ENCODE measurements around the gene CSF3.

CSF3 gene

DNA sequence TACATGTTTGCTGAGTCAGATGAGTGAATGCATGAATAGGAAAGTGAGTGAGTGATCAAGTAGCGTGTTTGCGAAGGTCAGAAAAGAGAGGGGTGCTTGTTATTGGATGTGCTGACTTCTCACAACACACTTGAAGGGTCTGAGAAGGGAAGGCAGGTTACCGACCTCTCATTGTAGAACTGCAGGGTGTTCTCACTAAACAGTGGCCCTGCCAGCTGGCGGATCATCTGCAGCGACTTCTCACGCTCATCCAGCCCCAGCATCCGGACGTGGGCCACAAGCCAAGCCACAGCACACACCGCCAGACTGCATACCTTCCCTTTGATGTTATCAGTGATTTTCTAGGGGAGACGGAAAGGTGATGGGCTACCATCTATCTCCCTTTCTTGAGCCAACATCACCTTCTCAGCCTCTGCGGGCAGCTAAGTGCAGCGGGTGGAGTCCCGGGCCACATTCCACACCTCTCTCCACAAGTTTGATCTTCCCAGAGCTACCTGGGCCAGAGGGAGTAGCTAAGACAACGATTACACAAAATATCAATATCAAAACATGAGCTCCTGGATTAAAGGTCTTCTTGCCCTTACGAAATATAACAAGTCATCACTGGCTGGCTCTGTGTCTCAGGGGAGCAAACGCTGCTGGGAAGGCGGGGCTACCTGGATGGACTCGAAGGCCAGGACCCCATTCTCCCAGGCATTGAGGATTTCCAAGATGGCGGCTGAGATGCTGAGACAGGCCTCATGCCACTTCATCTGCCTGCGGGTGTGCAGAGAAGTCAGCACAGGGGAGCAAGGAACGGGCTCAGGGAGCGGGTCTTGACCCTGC, 11.0 kb downstream of the CSF3 start:
- no peak for DNase-seq

DNA sequence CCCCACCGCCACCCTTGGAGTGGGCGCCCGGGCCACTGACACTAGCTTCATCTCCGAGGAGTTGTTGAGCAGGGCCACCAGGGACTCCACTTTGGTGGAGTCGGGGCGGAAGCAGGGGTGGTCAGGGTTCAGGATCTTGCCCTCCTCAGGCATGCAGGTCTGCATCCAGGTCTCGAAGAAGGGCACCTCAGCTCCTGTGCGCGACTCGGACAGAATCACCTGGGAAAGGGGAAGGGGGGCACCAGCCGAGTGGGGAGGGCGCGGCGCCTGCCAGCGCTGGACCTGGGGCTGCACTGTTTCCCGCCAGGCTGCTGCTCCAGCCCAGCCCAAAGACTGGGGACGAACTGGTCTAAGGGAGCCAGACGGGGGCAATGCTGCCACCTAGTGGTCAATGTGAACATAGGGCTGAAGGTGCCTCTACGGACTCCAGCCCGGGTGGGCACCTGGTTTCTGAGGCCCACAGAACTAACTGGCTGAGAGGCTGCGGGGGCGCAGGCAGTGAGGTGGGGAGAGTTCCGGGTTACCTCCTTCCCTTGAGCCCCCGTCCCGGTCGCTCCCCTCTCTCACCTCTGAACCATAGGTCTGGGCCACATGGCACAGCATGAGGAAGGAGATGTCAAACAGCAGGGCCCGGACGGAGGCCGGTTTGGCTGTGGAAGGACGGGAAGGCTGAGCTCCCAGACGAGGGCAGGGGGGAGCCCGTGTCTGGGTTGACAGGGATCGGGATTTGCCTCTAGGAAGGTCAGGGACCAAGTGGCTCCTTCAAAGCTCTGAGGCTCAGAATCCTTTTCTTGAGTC, 11.8 kb downstream of the CSF3 start:
- peak; percentile 40 for DNase-seq

DNA sequence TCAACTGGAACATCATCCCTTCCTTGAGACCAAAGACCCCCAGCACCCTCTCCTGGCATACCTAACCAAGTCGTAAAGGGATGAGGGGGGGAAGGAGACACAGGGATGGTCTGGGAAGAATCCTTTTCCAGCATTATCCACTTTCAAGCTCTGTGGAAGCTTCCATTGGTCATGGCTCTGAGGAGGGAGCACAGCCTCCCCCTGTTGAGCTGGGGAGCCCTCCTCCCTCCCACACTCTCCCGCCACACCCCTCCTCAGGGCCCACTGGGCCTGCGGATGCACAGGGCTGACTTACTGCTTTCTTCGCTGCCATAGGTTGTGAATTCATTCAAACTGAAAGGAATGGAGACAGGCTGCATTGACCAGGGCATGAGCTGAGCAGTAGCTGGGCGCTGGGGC, 12.4 kb downstream of the CSF3 start:
- DNase-seq: no peak

DNA sequence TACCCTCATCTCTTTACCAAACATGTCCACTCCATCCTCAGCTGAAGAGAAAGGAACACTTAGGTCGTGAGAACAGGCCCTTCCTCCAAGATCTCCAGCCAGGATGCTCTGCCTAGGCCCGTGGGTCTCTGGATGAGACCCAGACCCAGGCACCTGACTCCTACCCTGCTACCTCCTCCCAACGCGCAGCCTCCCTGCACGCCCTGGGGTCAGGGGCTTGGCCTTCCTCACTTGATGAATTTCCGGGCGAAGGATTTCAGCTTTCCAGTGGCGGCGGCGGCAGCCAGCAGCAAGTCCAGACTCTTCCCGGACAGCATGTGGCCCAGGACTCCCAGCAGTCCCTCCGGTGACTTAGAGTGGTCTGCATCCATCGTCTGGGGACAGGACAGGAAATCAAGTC, 13.4 kb downstream of the CSF3 start:
- no peak for DNase-seq

DNA sequence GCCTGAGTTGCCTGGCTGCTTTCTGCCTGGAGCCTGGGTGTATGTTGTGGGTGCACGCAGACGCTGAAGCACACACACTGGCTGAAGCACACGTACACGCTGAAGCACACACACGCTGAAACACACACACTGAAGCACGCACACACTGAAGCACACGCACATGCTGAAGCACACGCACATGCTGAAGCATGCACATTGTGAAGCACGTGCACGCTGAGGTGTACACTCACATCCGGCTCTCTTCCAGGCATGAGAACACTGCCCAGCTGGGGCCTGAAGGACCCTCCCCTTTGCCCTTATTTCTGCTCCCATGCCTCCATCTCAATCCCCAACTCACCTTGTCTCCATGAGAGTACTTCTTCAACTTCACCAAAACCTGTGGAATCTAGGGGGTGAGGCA, 16.5 kb downstream of the CSF3 start:
- DNase-seq: no peak

DNA sequence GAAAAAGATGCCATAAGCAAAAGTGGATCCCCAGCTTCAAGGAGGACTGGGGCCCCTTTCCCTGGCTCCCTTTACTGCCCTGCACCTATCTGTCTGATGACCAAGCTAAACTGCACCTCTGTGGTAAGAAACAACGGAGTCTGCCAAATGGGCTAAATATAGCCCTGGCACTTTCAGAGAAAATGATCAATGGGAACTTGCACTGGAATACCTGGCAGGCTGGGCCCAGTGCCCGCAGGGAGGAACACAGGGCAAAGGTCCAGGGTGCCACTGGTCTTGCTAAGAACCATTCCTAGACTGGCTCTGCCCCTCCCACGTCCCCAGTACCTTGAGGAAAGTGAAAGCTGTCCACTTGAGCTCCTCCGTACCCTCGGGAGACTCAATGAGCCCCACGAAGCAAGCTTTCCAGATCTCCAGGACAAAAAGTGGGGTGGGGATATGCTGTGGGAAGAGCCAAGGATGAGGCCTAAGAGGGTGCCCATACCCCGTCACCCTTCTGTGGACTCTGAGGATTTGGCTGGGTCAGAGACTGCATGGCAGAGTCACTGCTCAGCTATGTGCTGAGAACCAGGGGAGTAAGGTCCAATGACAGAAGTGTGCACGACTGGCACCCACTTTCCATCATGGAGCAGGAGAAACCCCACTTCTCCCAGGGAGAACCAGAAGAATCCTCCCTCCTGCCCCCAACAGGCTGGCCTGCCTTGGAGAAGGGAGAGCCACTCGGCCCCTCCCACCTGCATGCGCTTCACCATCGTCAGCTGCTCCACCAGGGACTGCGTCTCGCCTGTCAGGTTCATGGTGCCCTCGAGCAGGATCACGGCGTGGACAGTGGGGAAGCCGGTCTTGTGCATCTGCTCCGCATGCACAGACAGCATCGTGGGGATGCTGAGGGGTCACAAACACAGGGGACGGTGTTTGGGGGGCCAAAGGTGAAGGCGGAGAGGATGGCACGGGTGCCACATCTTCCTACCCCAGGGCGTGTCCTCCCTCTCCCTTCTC, 17.4 kb downstream of the CSF3 start:
- DNase-seq: no peak

DNA sequence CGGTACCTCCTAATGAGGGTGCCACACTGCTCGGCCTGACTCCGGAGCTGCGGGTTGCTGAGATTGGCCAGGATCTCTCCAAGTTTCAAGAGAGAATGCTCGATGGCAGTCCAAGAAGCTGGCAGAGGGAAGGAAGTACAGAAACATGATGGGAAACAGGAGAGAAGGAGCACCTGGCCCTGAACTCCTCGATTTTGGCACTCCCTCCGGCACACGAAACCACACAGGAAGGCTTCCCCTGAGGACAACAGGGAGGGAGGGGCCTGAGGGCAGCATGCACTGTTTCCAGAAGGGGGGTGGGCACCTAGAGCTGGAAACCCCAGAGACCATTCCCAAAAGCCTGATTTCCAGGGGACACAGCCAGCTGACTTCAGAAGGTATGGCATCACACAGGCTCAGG, 18.1 kb downstream of the CSF3 start:
- no peak for DNase-seq

DNA sequence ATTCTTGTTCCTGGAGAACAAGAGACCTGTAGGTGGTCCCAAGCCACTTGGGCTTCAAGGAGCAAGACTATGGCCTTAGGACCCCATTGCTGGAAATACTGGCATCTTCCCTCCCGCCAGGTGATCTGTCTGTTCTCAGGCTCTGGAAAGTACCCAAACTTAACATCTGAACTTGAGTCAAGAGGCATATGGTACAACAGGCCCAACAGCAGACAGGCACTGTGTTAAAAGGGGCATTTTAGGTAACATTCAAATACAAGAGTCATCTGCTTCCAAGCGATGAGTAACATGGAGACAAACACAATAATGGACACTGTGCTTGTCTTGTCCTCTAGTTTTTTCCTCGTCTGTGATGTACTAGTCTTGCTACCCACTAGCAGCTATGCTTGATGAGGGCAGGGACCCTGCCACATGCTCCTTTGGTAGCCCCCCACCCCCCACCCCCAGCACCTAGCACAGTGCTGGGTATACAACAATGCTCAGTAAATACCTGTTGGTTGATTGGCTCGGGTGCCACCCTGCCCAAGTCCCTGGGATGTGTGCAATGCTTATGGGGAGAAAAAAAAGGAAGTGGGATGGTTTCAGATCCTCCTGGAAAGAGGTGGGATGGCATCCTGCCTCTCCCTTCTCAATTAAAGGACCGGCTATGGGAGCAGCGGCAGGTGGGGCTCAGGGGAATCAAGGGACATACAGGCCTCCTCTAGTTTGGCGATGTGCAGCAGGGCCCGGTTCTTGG, 19.4 kb downstream of the CSF3 start:
- DNase-seq: no peak

DNA sequence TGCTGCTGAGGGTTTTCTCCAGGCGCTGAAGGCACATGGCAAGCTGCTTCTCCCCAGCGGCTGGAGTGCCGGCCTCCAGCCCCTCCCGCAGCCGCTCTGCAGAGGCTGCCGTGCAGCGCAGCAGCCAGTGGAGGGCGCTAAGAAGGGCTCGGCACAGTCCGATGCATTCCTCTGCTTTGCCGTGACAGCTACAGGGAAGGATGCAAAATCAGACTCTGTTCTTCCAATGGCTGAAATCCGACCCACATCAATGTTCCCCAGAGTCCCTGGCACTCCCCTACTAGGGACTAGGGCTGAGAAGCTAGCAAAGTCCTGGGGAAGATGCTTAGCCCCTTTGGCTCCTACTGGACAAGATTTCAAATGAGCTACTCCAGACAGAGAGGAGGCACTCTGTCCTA, 19.9 kb downstream of the CSF3 start:
- DNase-seq: no peak

DNA sequence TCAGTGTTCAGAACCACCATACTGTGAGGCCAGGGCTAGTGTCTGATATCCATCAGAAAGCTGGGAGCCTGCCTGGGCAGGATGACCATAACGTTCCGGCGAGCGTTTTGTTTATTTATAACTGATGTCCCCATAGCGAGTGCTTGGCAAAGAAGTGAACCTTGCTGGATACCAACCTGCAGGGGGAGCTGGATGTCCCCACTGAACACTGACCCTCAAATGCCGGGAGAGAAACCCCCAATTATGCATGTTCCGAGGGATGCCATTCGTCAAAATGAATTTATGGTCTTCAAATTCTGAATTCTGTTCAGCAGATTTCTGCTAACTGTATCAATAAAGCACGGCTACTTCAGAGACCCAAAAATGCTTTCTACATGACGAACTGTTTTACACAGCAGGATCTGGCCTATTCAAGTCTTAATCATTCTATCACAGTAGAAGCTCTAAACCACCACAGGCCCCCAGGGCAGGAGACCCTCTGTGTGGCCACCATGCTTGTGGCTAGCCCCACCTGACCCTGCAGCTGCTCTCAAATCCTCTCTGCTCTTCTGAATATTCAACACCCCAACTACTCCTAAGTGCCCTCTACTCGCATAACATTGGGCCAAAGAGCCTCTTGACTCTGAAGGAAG, 23.8 kb downstream of the CSF3 start:
- no peak for DNase-seq

DNA sequence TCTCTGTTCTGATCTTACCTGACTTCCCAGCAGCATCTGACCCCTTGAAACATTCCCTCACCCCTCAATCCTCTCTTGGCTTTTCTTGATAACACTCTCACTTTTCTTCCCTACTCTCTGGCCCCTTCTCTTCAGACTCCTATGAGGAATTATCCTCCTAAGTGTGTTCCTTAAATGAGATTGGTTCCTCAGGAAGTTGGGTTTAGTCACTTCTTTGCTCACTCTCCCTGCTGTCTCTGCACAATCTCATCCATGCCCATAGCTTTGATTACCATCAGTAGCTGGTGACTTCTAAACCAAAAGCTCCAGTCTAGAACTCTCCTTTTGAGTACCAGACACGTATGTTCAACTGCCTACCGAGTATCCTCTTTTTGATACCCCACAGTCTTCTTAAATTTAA, 26.0 kb downstream of the CSF3 start:
- no peak for DNase-seq

DNA sequence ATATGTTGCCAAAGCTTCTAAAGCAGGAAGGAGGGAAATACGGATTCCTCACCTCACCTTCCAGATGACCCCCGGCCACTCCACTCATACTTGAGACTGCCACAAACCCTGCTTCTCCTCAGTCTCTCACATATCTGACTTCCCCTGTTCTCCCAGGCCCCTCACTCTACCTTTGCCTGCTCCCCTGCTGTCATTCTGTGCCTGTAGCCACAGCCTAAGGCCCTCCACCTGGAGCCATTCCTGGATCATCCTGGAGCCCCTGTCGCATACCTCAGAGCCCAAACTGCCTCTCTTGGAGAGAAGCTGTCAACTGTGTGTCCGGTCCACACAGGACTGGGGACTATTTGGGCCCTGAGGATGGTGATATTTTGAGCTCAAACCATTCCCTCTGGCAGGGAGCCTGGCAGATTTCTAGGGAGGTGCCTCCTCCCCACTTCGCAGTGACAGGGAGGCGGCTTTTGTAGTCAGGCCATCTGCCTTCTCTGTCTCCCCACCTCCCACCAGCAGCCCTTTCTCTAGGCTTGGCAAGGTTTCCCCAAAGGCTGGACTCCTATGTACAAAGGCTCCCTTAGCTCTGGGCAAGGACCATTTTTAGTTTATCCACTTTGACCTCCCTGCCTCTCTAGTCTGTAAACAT, 41.3 kb downstream of the CSF3 start:
- peak; percentile 51 for DNase-seq

DNA sequence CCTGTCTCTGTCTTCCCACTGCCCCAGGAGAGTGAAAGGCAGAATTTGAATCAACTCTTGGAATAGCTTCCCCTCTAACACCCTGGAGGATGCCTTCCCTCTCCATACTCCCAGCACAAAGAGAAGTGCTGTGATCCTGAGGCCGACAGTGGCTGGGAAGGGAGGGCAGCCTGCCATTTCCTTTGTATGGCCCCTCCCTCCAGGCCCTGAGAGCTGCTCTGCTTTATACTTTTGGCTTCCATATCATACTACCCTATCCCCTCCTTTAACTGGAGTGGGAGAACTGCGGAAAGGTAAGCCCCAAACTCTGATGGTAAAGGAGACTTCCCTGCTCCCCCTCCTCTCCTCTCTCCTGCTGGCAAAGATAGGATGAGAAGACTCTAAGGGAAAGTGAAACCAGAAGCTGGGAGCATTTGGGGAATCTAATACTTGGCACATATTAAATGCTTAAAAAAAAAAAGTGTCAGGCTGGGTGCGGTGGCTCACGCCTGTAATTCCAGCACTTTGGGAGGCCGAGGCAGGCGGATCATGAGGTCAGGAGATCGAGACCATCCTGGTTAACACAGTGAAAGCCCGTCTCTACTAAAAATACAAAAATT, 43.0 kb downstream of the CSF3 start:
- no peak for DNase-seq

DNA sequence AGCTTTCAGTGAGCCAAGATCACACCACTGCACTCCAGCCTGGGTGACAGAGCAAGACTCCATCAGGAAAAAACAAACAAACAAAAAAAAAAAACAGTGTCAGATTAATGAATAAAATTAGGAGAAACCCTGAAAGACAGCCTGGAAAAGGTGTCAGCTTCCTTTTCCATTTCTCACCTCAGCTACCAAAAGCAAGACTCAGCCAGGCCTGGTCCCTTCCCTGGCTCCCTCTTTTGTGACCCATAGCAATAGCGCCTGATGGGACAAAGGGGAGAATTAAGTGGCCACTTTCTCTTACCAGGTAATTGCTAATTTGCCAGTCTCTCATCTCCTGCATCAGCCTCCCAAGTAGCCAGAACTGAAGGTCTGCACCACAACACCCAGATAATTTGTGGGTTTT, 43.6 kb downstream of the CSF3 start:
- DNase-seq: no peak

DNA sequence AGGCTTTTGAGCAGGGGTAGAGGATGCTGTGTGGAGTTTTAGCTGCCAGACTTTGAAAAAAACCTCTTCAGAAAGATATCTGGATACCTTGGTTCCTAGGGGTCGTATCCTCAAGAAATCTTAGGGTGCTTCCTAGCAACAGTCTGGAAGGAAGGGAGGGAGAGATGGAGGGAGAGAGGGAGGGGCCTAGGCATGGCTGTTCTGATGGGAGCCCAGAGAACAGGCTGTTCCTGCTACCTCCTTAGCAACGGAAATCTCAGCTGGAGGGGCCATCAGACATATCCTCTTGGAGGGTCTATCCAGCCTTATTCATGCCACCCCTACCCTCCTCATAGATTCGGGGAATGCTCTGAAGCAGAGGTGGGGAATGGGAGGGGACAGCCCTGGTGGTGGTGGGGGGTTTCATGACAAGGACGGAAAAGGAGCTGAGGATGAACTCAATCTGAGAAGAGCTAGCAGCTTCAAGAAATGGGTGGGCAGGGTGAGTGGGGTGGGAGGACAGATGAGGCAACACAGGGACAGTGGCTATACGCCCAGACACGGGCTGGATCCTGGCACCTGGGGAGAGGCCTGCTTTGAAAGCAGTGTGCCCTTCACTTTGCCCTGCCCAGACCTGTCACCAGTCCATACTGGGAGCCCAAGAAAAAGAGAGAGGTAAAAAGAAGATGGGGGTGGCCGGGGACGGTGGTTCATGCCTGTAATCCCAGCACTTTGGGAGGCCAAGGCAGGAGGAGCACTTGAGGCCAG, 44.7 kb downstream of the CSF3 start:
- DNase-seq: no peak

DNA sequence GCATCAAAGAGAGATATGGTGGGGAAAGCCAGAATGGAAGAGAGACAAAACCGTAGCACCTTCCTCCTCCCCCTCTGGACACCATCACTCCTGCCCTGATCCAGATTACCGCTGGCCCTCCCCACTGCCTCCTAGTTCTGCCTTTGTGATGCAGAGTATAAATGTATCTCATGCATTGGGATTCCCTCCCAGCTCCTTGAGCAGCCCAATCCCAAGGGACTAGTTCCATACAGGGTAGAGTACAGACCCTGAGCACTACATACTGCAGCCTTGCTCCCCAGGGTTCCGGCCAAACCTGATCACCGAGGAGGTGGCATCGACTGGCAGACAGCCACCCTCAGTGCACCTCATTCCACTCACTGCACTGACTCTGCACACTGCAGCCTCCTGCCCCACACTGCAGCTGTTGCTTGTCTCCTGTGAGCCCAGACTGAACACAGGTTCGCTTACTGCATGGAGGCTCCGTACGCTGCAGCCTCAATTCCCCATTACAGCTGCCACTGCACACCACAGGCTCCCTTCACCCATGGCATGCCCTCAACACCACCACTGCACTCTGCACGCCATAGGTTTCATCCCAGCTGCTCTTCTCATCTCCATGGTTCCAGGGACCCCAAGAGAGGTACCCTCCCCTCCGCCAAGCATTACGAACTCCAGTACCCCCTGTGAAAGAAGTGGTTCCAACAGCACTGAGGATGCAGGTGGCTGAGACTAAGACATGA, 45.8 kb downstream of the CSF3 start:
- no peak for DNase-seq

DNA sequence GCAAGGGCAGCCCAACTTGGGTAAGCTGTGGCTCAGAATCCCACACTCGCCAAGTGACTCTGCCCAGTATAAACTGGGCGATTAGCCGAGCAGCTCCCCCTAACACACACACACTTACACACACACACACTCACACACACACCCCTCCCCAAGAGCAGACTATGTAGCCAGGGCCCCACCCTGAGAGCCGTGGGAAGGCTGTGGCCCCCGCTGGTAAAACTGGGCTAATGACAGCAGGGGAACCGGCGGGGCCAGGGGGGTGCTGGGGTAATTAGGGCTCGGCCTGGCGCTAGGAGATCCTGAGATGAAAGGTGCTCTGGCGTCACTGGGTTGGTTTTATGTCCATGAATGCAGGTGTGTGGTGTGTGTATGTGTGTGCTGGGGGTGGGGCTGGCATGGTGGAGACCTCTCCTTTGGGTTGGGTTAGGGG, 46.4 kb downstream of the CSF3 start:
- DNase-seq: no peak

DNA sequence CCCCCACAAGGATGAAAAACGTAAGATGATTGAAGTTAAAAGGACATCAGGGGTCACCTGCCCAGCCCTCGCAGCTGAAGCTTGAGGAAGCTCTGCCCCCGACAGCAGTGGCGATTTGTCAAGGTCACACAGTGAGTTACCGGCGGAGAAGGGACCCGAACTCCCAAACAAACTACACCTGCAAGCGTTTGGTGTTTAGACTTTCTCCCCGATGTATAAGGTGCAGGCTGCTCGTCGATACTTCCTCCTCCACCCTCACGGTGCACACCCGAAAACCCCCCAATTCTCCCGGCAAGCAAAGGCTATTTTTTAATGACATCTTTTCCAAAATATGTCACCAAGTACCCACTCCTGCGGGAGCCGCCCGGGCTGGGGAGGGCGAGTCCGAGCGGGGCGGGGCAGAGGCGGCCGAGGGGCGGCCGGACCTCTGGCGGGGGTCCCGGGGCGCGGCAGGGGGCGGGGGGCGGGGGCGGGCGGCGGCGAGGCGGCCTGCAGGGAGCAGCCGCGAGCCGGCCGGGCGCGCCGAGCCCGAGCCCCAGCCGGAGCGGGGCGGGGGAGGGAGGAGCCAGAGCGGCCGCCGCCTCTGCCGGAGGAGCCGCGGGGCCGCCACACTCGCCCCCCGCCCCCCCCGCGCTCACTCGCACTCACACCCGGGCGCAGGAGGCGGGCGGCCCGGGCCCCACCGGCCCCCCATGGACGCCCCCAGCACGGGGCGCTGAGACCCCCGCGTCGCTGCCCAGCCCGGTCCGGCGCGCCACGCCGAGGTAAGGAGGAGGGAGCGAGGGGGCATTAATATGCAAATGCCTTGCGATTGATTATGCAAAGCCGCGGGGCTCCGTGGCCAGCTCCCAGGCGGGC, 47.3 kb downstream of the CSF3 start, which contains the start of gene THRA:
TSS of gene THRA (plus strand) at position 637 of the 858 bp plus-strand sequence. CDS start 11,524 bp downstream, outside the sequence.
- no peak for DNase-seq
